ENCODE data around the gene CCT7. TPM values are rescaled to one million over a fixed set of nuclear protein-coding genes. Genes with fewer than 3 reads are reported as not detected.

The CCT7 gene
- total RNA-seq, 1 experiment from 2014 or later, result 648 TPM

DNA sequence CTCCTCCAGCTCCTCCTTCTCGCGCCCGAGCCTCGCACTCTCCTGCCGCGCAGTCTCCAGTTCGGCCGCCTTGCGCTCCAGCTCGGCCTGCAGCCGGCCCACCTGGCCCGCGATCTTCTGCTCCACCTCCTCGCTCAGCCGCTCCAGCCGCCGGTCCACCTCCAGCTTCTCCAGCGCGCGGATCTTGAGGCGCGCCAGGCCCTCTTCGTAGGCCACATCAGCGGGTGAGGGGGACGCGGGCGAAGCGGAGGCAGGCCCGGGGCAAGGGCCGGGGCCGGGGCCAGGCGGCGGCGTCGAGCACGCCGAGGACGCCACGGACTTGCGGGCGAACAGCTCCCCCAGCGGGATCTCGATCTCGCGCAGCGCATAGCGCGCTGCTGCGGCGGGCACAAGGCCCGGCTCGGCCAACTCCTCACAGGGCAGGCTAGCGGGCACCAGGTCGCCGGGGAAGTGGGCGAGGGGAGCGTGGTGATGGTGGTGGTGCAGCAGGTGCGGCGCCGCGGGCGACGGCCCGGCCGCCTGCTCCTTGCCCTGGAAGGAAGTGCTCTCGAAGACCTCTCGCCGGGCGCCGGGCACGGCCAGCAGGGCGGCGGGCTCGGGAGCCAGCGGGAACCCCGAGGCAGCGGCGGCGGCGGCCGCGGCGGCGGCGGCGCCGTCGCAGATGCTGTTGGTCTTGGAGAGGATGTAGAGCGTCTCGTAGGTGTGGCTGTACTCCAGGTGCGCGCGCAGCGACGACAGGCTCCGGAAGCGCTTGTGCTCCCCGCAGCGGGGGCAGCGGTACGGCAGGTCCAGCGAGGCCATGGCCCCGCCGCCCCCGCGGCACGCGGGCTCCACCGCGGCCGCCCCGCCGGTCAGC, 35.0 kb downstream of the CCT7 start:
- POLR2A ChIA-PET (ENCODE audit: low non-redundant PET), result no interaction called here

DNA sequence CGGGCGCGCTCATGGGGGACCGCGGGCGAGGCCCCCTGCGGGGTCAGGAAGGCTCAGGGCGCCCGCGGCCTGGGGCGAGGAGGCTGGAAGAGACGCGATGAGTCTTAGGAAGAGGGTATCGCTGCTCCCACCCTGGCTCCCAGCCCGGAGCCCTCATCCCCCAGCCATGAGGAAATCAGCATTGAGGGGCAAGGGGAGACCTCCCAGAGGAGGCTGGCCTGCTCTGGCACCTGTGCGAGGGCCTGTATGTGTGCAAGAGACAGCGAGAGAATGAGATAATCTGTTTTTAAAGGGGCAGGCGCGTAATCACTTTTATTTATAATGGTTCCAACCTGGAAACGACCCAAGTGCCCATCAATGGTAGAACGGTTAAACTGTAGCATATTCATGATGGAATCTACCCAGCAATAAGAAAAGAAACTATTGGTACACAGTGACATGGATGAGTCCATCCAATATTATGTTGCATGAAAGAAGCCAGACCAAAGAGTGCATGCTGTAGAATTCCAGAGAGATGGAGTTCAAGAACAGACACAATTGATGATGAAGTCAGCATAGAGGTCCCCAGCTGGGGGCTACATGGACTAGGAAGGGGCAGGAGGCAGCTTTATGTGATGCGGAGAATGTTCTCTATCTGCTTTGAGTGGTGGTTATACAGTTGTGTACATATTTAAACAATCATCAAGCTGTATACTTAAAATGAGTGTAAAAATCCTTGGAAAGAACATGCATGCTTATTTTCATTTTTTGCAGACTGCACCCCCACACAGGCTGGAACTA, 35.8 kb downstream of the CCT7 start:
- Histone ChIP-seq H3K36me3 (ENCODE audit: insufficient read depth, low read length, poor library complexity, severe bottlenecking) (no peaks in the 10 kb centered on the region), H3K9me3 (ENCODE audit: low read depth, low read length, poor library complexity, severe bottlenecking) (no peaks in the 10 kb centered on the region), H3K27ac (ENCODE audit: low read depth, low read length, poor library complexity, severe bottlenecking) (no peak overlapping the region), H3K4me3 (ENCODE audit: low read depth, low read length, poor library complexity, severe bottlenecking) (no peak overlapping the region), H3K27me3 (replicated peaks; ENCODE audit: insufficient read depth, low read depth, low read length, poor library complexity) (no peaks in the 10 kb centered on the region), H3K4me1 (ENCODE audit: insufficient read depth, low read length, poor library complexity, severe bottlenecking) (no peaks in the 10 kb centered on the region)
- intact Hi-C loops (cut with micrococcal nuclease; ENCODE audit: unreplicated experiment), result no loop called here
- CTCF ChIA-PET, result no interaction called here
- POLR2A ChIA-PET (ENCODE audit: low non-redundant PET), result no interaction called here
- TF ChIP-seq, protein P1, sequence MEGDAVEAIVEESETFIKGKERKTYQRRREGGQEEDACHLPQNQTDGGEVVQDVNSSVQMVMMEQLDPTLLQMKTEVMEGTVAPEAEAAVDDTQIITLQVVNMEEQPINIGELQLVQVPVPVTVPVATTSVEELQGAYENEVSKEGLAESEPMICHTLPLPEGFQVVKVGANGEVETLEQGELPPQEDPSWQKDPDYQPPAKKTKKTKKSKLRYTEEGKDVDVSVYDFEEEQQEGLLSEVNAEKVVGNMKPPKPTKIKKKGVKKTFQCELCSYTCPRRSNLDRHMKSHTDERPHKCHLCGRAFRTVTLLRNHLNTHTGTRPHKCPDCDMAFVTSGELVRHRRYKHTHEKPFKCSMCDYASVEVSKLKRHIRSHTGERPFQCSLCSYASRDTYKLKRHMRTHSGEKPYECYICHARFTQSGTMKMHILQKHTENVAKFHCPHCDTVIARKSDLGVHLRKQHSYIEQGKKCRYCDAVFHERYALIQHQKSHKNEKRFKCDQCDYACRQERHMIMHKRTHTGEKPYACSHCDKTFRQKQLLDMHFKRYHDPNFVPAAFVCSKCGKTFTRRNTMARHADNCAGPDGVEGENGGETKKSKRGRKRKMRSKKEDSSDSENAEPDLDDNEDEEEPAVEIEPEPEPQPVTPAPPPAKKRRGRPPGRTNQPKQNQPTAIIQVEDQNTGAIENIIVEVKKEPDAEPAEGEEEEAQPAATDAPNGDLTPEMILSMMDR (conservative IDR thresholded peaks at IDR 0.05; ENCODE audit: low read depth, low read length), result no peak
- TF ChIP-seq EZH2 (IDR thresholded peaks at IDR 0.05; ENCODE audit: borderline replicate concordance, low read depth, low read length, poor library complexity, severe bottlenecking), result no peak
- no TSS peak for BruUV-seq (replicated peaks)
- no peak for DNase-seq (ENCODE audit: low spot score)

More for the DNA sequence above, 35.0 kb downstream of the CCT7 start:
- Histone ChIP-seq H3K27ac (ENCODE audit: low read depth, low read length, poor library complexity, severe bottlenecking) (no peak overlapping the region), H3K4me3 (ENCODE audit: low read depth, low read length, poor library complexity, severe bottlenecking) (no peak overlapping the region), H3K9me3 (ENCODE audit: low read depth, low read length, poor library complexity, severe bottlenecking) (no peaks in the 10 kb centered on the region), H3K4me1 (ENCODE audit: insufficient read depth, low read length, poor library complexity, severe bottlenecking) (no peaks in the 10 kb centered on the region), H3K27me3 (replicated peaks; ENCODE audit: insufficient read depth, low read depth, low read length, poor library complexity) (no peaks in the 10 kb centered on the region), H3K36me3 (ENCODE audit: insufficient read depth, low read length, poor library complexity, severe bottlenecking) (no peaks in the 10 kb centered on the region)
- intact Hi-C loops (cut with micrococcal nuclease; ENCODE audit: unreplicated experiment), result no loop called here
- CTCF ChIA-PET, result no interaction called here
- TF ChIP-seq EZH2 (IDR thresholded peaks at IDR 0.05; ENCODE audit: borderline replicate concordance, low read depth, low read length, poor library complexity, severe bottlenecking), result no peak
- TF ChIP-seq, protein P1 (conservative IDR thresholded peaks at IDR 0.05; ENCODE audit: low read depth, low read length), result no peak
- no TSS peak for BruUV-seq (replicated peaks)
- no peak for DNase-seq (ENCODE audit: low spot score)

DNA sequence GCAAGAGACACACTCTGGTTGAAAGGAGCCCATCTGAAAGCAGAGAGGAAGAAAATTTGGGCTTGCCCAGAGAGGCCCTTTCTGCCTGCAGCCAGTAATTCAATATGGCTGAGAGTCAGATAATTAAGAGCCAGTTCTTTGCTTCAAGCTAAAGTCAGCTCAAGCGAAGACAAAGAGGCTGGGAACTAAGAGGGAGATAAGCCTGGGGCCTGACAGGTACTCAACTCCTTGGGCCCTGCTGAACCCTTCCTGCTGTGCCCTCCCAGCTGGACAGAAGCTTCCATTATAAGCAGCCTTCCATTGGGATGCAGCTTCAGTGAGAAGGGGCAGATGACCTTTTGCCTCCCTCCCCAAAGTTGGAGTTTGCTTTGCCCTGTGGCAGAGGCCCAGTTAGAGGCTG, 38.2 kb downstream of the CCT7 start:
- Histone ChIP-seq H3K4me1 (ENCODE audit: insufficient read depth, low read length, poor library complexity, severe bottlenecking) (no peaks in the 10 kb centered on the region), H3K4me3 (ENCODE audit: low read depth, low read length, poor library complexity, severe bottlenecking) (no peak overlapping the region), H3K9me3 (ENCODE audit: low read depth, low read length, poor library complexity, severe bottlenecking) (no peaks in the 10 kb centered on the region), H3K27ac (ENCODE audit: low read depth, low read length, poor library complexity, severe bottlenecking) (no peak overlapping the region), H3K27me3 (replicated peaks; ENCODE audit: insufficient read depth, low read depth, low read length, poor library complexity) (no peaks in the 10 kb centered on the region), H3K36me3 (ENCODE audit: insufficient read depth, low read length, poor library complexity, severe bottlenecking) (no peaks in the 10 kb centered on the region)
- no TSS peak for BruUV-seq (replicated peaks)
- POLR2A ChIA-PET (ENCODE audit: low non-redundant PET), result no interaction called here
- TF ChIP-seq, protein P1 (conservative IDR thresholded peaks at IDR 0.05; ENCODE audit: low read depth, low read length), result no peak
- TF ChIP-seq EZH2 (IDR thresholded peaks at IDR 0.05; ENCODE audit: borderline replicate concordance, low read depth, low read length, poor library complexity, severe bottlenecking), result no peak
- DNase-seq (ENCODE audit: low spot score), result no peak
- CTCF ChIA-PET, result no interaction called here
- intact Hi-C loops (cut with micrococcal nuclease; ENCODE audit: unreplicated experiment), result no loop called here
